Measurements from ENCODE around the gene SPDEF. TPM values are rescaled to one million over a fixed set of nuclear protein-coding genes. Genes with fewer than 3 reads are reported as not detected.

The SPDEF gene
- total and polyA plus RNA-seq, 10 of the 15 experiments (the other 5 are each of a cell fraction or from before 2014, with no cell fraction given): not detected

DNA sequence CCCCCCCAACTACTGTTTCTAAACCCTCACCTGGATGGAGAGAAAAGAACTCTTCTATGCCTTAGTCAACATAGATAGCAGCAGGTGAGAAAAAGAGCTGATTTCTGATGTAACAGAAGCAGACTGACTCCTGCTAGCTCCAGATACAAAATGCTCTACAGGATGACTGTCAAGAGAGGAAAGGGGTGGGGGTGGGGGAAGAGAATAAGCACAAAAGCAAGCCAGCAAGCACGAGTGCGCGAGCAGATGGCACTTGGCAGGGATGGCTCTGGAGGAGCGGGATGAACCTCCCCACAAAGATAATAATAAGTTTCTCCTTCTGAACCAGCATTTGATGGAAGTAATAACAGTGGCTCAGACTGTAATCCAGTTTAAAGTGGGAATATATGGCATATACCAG is 45.6 kb upstream of the SPDEF start:
- H3K27ac ChIP-seq (ENCODE audit: control insufficient read depth, insufficient read depth): no peak overlapping the region
- no TSS peak for BruUV-seq (replicated peaks)
- no peak for FAIRE-seq
- H2AFZ ChIP-seq (ENCODE audit: control insufficient read depth, low read depth, low read length): no peak overlapping the region
- no peaks in the 10 kb centered on the region for H3K9me3 ChIP-seq (replicated peaks; ENCODE audit: control insufficient read depth, insufficient read depth, low read length)
- ChIA-PET POLR2A (no interaction called here), CTCF (interaction anchor here (1.0 to 2.9 kb wide), 4 partner anchors 8 to 141 kb away, joined by 3 to 28 read pairs (median 8); no protein-coding TSS in a partner anchor), RAD21 (ENCODE audit: unreplicated experiment) (interaction anchor here (0.6 kb wide), 1 partner anchor 54 kb away, joined by 4 read pairs; no protein-coding TSS in a partner anchor), SMC1A (ENCODE audit: uncharacterized antibody, unreplicated experiment) (interaction anchor here (1.4 to 4.9 kb wide), 2 partner anchors 8 to 142 kb away, joined by 4 to 20 read pairs; no protein-coding TSS in a partner anchor)
- TF ChIP-seq, protein P1, sequence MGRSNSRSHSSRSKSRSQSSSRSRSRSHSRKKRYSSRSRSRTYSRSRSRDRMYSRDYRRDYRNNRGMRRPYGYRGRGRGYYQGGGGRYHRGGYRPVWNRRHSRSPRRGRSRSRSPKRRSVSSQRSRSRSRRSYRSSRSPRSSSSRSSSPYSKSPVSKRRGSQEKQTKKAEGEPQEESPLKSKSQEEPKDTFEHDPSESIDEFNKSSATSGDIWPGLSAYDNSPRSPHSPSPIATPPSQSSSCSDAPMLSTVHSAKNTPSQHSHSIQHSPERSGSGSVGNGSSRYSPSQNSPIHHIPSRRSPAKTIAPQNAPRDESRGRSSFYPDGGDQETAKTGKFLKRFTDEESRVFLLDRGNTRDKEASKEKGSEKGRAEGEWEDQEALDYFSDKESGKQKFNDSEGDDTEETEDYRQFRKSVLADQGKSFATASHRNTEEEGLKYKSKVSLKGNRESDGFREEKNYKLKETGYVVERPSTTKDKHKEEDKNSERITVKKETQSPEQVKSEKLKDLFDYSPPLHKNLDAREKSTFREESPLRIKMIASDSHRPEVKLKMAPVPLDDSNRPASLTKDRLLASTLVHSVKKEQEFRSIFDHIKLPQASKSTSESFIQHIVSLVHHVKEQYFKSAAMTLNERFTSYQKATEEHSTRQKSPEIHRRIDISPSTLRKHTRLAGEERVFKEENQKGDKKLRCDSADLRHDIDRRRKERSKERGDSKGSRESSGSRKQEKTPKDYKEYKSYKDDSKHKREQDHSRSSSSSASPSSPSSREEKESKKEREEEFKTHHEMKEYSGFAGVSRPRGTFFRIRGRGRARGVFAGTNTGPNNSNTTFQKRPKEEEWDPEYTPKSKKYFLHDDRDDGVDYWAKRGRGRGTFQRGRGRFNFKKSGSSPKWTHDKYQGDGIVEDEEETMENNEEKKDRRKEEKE (IDR thresholded peaks at IDR 0.05): no peak
- TF ChIP-seq ATF7 (IDR thresholded peaks at IDR 0.05; ENCODE audit: low read depth) (no peak), ZNF24 (IDR thresholded peaks at IDR 0.05) (no peak), SMARCA5 (IDR thresholded peaks at IDR 0.05) (no peak), EZH2 (IDR thresholded peaks at IDR 0.05; ENCODE audit: borderline replicate concordance, control insufficient read depth, low read depth, low read length) (no peak), CBX3 (IDR thresholded peaks at IDR 0.05; ENCODE audit: borderline replicate concordance, low read depth) (no peak), BHLHE40 (IDR thresholded peaks at IDR 0.05; ENCODE audit: borderline replicate concordance in 1 of 2, low read depth in 2 of 2, low read length in 1 of 2) (no peak), FOXK2 (IDR thresholded peaks at IDR 0.05) (no peak)
- TF ChIP-seq, protein P2, sequence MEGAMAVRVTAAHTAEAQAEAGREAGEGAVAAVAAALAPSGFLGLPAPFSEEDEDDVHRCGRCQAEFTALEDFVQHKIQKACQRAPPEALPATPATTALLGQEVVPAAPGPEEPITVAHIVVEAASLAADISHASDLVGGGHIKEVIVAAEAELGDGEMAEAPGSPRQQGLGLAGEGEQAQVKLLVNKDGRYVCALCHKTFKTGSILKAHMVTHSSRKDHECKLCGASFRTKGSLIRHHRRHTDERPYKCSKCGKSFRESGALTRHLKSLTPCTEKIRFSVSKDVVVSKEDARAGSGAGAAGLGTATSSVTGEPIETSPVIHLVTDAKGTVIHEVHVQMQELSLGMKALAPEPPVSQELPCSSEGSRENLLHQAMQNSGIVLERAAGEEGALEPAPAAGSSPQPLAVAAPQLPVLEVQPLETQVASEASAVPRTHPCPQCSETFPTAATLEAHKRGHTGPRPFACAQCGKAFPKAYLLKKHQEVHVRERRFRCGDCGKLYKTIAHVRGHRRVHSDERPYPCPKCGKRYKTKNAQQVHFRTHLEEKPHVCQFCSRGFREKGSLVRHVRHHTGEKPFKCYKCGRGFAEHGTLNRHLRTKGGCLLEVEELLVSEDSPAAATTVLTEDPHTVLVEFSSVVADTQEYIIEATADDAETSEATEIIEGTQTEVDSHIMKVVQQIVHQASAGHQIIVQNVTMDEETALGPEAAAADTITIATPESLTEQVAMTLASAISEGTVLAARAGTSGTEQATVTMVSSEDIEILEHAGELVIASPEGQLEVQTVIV (IDR thresholded peaks at IDR 0.05; ENCODE audit: borderline replicate concordance, partially characterized antibody): no peak
- TF ChIP-seq, protein P3, sequence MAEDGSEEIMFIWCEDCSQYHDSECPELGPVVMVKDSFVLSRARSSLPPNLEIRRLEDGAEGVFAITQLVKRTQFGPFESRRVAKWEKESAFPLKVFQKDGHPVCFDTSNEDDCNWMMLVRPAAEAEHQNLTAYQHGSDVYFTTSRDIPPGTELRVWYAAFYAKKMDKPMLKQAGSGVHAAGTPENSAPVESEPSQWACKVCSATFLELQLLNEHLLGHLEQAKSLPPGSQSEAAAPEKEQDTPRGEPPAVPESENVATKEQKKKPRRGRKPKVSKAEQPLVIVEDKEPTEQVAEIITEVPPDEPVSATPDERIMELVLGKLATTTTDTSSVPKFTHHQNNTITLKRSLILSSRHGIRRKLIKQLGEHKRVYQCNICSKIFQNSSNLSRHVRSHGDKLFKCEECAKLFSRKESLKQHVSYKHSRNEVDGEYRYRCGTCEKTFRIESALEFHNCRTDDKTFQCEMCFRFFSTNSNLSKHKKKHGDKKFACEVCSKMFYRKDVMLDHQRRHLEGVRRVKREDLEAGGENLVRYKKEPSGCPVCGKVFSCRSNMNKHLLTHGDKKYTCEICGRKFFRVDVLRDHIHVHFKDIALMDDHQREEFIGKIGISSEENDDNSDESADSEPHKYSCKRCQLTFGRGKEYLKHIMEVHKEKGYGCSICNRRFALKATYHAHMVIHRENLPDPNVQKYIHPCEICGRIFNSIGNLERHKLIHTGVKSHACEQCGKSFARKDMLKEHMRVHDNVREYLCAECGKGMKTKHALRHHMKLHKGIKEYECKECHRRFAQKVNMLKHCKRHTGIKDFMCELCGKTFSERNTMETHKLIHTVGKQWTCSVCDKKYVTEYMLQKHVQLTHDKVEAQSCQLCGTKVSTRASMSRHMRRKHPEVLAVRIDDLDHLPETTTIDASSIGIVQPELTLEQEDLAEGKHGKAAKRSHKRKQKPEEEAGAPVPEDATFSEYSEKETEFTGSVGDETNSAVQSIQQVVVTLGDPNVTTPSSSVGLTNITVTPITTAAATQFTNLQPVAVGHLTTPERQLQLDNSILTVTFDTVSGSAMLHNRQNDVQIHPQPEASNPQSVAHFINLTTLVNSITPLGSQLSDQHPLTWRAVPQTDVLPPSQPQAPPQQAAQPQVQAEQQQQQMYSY (CRISPR knock-in tag; IDR thresholded peaks at IDR 0.05): no peak
- WGBS (ENCODE audit: insufficient coverage, insufficient replicate concordance, low lambda C conversion rate, missing lambda C conversion rate): 98% methylated on average over 4 of the region's 4 CpGs
- peaks cover 33% of the 10 kb centered on the region for H3K79me2 ChIP-seq (ENCODE audit: control insufficient read depth, insufficient read depth, low read length)
- H3K27me3 ChIP-seq (replicated peaks in 1 of 2; ENCODE audit: control insufficient read depth in 2 of 2, insufficient read depth in 2 of 2, low read length in 1 of 2): no peaks in the 10 kb centered on the region
- H3K4me1 ChIP-seq (ENCODE audit: control insufficient read depth, insufficient read depth, low read length): no peaks in the 10 kb centered on the region
- H3K4me3 ChIP-seq: no peak overlapping the region
- peaks cover 3% of the 10 kb centered on the region; the same call in 1 of the 2 replicates for H4K20me1 ChIP-seq (ENCODE audit: control insufficient read depth, insufficient read depth)
- DNase-seq (ENCODE audit: low read depth, low spot score): no peak
- no peak overlapping the region for H3K4me2 ChIP-seq (ENCODE audit: control insufficient read depth, insufficient read depth)
- intact Hi-C loops (cut with micrococcal nuclease; ENCODE audit: unreplicated experiment): no loop called here
- H3K36me3 ChIP-seq (ENCODE audit: control insufficient read depth in 2 of 2, insufficient read depth in 2 of 2, low read length in 1 of 2): peaks cover 18 to 36% of the 10 kb centered on the region in 2 experiments
- in situ Hi-C loops (cut with MboI): loop anchor here (25.0 kb wide), 1 partner anchor 364 kb away; the partner anchor contains the start of genes HMGA1 and SMIM29
- ATAC-seq: no peak
- H3K9ac ChIP-seq (ENCODE audit: control insufficient read depth, insufficient read depth, low read length): no peak overlapping the region

Measured in GM12878 (cell line).